Activated gamma-delta T cell treated with anti-CD3 and anti-CD28 coated beads, Interleukin-2, amount 50 U/mL, for 16 hours (primary cell): Measurements from ENCODE around the gene KCTD8.
"Not testable (repeated sequence)": the region's sequence is repeated elsewhere in the genome, so short reads cannot be mapped to it uniquely, and the experiment has no call there.

Experiments used
- DNase-seq: peaks from one replicate; pipeline ENCODE4 v3.0.0-alpha.2; 2020; ENCODE audit warnings: low read depth

KCTD8 gene

GRCh38 chr4:44326741-44327140 is 121.9 kb downstream of the KCTD8 start:
- DNase-seq: no peak

- DNase-seq: no peak
Measured at GRCh38 chr4:44320833-44321232, 127.8 kb downstream of the KCTD8 start.

GRCh38 chr4:44319129-44319528 is 129.5 kb downstream of the KCTD8 start:
- no peak for DNase-seq

- no peak for DNase-seq
Measured at GRCh38 chr4:44313702-44314101, 134.9 kb downstream of the KCTD8 start.

GRCh38 chr4:44287505-44287904 is 161.1 kb downstream of the KCTD8 start:
- DNase-seq: no peak

GRCh38 chr4:44279469-44279868 is 169.1 kb downstream of the KCTD8 start:
- no peak for DNase-seq

- no peak for DNase-seq
Measured at GRCh38 chr4:44279066-44279465, 169.5 kb downstream of the KCTD8 start.

GRCh38 chr4:44257461-44257860 is 191.1 kb downstream of the KCTD8 start:
- DNase-seq: no peak

DNA sequence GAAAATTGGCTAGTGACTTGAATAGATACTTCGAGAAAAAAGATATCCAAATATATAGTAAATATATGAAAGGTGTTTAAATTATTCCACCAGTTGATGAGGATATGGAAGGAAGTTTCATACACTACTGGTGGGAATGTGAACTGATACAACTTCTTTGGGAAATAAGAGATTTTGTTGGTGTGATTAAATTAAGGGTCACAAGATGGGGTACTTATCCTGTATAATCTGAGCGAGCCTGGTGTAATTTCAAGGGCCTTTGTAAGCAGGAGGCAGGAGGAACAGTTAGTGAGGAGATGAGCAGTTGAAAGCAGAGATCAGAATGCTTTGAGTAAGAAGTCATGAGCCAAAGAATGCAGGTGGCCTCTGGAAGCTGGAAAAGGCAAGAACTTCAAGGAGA is 192.2 kb downstream of the KCTD8 start:
- DNase-seq: no peak

- no peak for DNase-seq
Measured at GRCh38 chr4:44237643-44238042, 211.0 kb downstream of the KCTD8 start.

- no peak for DNase-seq
Measured at GRCh38 chr4:44235897-44236296, 212.7 kb downstream of the KCTD8 start.

DNA sequence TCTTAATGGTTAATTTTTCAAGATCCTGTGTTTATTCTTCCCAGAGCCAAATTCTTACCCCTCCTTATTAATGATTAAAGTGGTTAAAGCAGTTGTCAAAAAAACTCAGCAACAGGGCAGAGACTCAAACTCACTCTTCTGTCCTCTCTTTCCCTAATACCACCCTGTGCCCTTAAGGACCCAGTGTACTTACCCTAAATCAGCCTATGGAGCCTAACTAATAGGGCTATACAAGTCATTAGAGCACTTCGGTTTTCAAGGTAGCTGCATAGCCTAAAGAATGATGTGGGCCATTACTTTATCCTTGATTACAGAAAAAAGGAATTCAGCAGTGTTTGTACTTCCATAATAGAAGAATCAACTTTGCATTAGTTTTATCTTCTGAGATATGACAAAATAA is 216.3 kb downstream of the KCTD8 start:
- DNase-seq: no peak

GRCh38 chr4:44231006-44231405 is 217.6 kb downstream of the KCTD8 start:
- DNase-seq: no peak

- DNase-seq: no peak
Measured at GRCh38 chr4:44228326-44228725, 220.3 kb downstream of the KCTD8 start.

DNA sequence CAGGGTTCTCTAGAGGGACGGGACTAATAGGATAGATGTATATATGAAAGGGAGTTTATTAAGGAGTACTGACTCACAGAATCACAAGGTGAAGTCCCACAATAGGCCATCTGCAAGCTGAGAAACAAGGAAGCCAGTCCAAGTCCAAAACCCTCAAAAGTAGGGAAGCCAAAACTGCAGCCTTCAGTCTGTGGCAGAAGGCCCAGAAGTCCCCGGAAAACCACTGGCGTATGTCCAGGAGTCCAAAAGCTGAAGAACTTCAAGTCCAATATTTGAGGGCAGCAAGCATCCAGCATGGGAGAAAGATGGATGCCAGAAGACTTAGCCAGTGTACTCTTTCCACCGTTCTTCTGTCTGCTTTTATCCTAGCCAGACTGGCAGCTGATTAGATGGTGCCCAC is 227.2 kb downstream of the KCTD8 start:
- no peak for DNase-seq

GRCh38 chr4:44210750-44211149 is 237.9 kb downstream of the KCTD8 start:
- no peak for DNase-seq

DNA sequence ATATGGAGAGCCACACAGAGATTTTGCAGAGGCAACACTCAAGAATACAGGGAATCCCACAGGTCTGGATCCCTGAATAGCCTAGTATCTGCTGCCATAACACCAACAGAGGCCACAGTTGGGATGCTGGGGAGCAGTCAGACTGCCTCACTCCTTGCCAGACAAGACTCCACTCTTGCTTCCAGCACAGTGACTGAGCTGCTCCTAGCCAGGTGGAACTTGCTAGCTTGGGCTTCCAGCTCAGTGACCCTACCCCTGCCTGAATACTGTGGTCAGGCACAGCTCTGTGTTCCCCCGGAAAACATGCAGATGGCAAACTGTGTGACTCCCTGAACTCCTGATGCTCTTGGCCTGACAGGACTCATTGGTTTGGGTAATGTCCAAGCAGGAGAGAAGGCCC is 251.8 kb downstream of the KCTD8 start:
- no peak for DNase-seq

DNA sequence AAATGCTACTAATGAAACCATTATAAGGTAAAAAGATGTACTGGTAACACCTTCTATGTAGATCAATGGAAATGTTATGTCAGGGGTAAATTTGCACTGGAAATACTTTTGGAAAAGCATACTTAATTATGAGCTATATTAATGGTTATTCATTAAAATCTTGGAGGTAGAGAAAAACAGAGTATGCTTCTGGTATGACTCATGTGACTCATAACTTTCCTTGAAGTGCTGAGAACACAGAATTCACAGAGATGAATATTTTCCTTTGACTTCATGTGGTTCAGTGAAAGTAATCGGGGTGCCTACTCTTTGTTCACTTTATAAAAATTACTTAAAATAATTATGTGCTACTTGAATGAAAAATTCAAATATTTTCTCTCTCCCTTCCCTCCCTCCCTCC is 254.2 kb downstream of the KCTD8 start:
- DNase-seq: no peak

GRCh38 chr4:44186850-44187246 is 261.8 kb downstream of the KCTD8 start:
- no peak for DNase-seq

DNA sequence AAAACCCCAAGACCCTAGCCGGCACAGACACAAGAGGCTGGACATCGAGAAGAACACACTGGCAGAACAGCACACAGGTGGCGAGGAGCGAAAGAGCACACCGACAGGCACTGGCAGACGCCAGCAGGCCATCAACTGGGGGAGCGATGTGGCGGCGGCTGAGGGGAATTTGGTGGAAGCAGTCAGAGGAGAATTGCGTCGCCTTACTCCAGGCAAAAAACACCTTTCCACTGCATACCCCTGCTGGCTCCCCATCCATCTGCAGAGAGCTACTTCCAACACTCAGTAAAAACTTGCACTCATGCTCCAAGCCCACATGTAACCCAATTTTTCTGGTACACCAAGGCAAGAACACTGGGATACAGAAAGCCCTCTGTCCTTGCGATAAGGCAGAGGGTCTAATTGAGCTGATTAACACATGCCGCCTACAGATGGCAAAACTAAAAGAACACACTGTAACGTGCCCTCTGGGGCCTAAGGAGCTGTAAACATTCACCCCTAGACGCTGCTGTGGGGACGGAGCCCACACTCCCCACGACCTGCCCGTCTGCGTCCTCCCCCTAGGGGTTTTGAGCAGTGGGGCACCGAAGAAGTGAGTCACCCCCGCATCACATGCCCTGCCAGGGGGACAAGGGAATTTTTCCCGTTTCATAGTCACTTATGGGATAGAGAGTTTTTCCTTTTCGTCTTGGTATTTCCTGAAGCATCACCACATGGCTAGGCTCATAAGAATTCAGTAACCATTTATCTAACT is 262.3 kb downstream of the KCTD8 start:
- DNase-seq: no peak

DNA sequence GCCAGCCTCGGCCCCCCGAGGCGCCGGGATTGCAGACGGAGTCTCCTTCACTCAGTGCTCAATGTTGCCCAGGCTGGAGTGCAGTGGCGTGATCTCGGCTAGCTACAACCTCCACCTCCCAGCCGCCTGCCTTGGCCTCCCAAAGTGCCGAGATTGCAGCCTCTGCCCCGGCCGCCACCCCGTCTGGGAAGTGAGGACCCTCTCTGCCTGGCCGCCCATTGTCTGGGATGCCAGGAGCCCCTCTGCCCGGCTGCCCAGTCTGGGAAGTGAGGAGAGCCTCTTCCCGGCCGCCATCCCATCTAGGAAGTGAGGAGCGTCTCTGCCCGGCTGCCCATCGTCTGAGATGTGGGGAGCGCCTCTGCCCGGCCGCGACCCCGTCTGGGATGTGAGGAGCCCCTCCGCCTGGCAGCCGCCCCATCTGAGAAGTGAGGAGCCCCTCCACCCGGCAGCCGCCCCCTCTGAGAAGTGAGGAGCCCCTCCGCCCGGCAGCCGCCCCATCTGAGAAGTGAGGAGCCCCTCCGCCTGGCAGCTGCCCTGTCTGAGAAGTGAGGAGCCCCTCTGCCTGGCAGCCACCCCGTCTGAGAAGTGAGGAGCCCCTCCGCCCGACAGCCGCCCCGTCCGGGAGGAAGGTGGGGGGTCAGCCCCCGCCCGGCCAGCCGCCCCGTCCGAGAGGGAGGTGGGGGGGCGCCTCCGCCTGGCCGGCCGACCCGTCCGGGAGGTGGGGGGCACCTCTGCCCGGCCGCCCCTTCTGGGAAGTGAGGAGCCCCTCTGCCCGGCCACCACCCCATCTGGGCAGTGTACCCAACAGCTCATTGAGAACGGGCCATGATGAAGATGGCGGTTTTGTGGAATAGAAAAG is 266.9 kb downstream of the KCTD8 start:
- not testable (repeated sequence) for DNase-seq

DNA sequence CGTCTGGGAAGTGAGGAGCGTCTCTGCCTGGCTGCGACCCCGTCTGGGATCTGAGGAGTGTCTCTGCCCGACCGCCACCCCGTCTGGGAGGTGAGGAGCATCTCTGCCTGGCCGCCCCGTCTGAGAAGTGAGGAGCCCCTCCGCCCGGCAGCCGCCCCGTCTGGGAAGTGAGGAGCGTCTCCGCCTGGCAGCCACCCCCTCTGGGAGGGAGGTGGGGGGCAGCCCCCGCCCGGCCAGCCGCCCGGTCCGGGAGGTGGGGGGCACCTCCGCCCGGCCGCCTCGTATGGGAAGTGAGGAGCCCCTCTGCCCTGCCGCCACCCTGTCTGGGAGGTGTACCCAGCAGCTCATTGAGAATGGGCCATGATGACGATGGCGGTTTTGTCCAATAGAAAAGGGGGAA is 280.8 kb downstream of the KCTD8 start:
- not testable (repeated sequence) for DNase-seq

DNA sequence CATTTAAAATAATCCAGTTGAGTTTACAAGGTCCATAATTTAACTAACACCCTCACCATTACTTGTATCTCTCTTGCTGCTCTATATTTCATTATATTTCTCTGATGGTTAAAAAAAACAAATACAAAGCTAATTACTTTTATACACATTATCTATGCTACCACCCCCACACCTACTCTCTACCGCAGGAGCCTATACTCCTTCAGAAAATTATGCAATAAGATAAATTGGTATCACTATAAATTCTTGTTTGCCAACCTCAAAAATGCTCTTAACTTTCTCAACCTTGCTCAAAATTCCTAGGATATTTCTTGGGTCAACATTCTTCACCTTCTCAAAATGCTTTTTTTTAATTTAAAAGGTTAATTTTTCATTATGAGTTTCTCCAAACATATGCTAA is 282.7 kb downstream of the KCTD8 start:
- DNase-seq: no peak
